Naive thymus-derived CD4-positive, alpha-beta T cell (primary cell): ENCODE measurements around the gene PKLR. TPM values are rescaled to one million over a fixed set of nuclear protein-coding genes. Genes with fewer than 3 reads are reported as not detected.
"Not testable (repeated sequence)": the region's sequence is repeated elsewhere in the genome, so short reads cannot be mapped to it uniquely, and the experiment has no call there.

ENCODE experiments used
- ATAC-seq: fragments of 150-1000 bp; cut with Tn5 transposase; 2 replicates; pipeline ENCODE4 v1.10.0; 2021; ENCODE audit warnings: mild to moderate bottlenecking, moderate library complexity
- CTCF ChIA-PET: fragments of 350-600 bp; sonication (Branson Sonifier 250); formaldehyde crosslinking; loops from one replicate; lab custom pipeline; 2021; ENCODE audit warnings: antibody characterized with exemption; lab: Charles Lee
- POLR2A ChIA-PET: fragments of 350-600 bp; sonication (Branson Sonifier 250); formaldehyde crosslinking; loops from one replicate; lab custom pipeline; 2021; ENCODE audit warnings: antibody characterized with exemption, inconsistent platforms; lab: Charles Lee
- DNase-seq, 9 donors: peaks; one replicate each; pipeline versions ENCODE4 v3.0.0 to v3.0.0-alpha.2; 2020 to 2022; ENCODE audit warnings: mixed read lengths in 1 of 9
- H3K27ac ChIP-seq: one replicate; pipeline ENCODE4 v1.7.0; 2013; ENCODE audit warnings: mild to moderate bottlenecking, low read depth, low read length, moderate library complexity
- H3K27me3 ChIP-seq, 2 donors: one replicate each; pipeline ENCODE4 v1.7.0; 2013; ENCODE audit warnings: low read length in 2 of 2, mild to moderate bottlenecking in 2 of 2, moderate library complexity in 2 of 2; ENCODE audit not compliant: control insufficient read depth in 2 of 2, insufficient read depth in 2 of 2
- H3K36me3 ChIP-seq, 3 experiments: 1 replicate in 2 of 3; 2 replicates in 1 of 3; pipeline ENCODE4 v1.7.0; 2013; ENCODE audit warnings: low read length in 3 of 3, mild to moderate bottlenecking in 3 of 3, moderate library complexity in 1 of 3; ENCODE audit not compliant: insufficient read depth in 3 of 3, control insufficient read depth in 2 of 3
- H3K4me1 ChIP-seq, 2 donors: one replicate each; pipeline ENCODE4 v1.7.0; 2013; ENCODE audit warnings: low read length in 2 of 2, mild to moderate bottlenecking in 2 of 2, moderate library complexity in 1 of 2; ENCODE audit not compliant: control insufficient read depth in 2 of 2, insufficient read depth in 2 of 2
- H3K4me3 ChIP-seq: 2 replicates; pipeline ENCODE4 v1.7.0; 2013; ENCODE audit warnings: mild to moderate bottlenecking, low read length
- H3K9me3 ChIP-seq, 3 experiments: 1 replicate in 2 of 3; 2 replicates in 1 of 3; pipeline ENCODE4 v1.7.0; 2013; ENCODE audit warnings: low read length in 3 of 3; ENCODE audit not compliant: control insufficient read depth in 2 of 3
- H3K27ac Mint-ChIP-seq, 9 donors: one replicate each; pipeline ENCODE4 v1.8.0; 2020 to 2022; ENCODE audit warnings: mixed read lengths in 9 of 9, mild to moderate bottlenecking in 8 of 9, moderate library complexity in 5 of 9, inconsistent platforms in 2 of 9
- H3K27me3 Mint-ChIP-seq, 5 donors: one replicate each; pipeline ENCODE4 v1.8.0; 2021 to 2022; ENCODE audit warnings: mixed read lengths in 5 of 5, mild to moderate bottlenecking in 1 of 5
- H3K36me3 Mint-ChIP-seq, 5 donors: one replicate each; pipeline ENCODE4 v1.8.0; 2020 to 2022; ENCODE audit warnings: mixed read lengths in 5 of 5, mild to moderate bottlenecking in 3 of 5, inconsistent platforms in 1 of 5
- H3K4me1 Mint-ChIP-seq, 7 donors: one replicate each; pipeline ENCODE4 v1.8.0; 2020 to 2022; ENCODE audit warnings: mixed read lengths in 7 of 7, mild to moderate bottlenecking in 3 of 7, inconsistent platforms in 1 of 7
- H3K4me3 Mint-ChIP-seq, 10 donors: one replicate each; pipeline ENCODE4 v1.8.0; 2020 to 2022; ENCODE audit warnings: mild to moderate bottlenecking in 10 of 10, mixed read lengths in 10 of 10, moderate library complexity in 6 of 10, inconsistent platforms in 2 of 10
- H3K9me3 Mint-ChIP-seq, 11 donors: one replicate each; pipeline ENCODE4 v1.8.0; 2020 to 2022; ENCODE audit warnings: mixed read lengths in 11 of 11, mild to moderate bottlenecking in 4 of 11, inconsistent platforms in 1 of 11, moderate library complexity in 1 of 11
- intact Hi-C, 2 donors: fragments of 100-400 bp; cut with micrococcal nuclease; formaldehyde crosslinking; loops; one replicate each; pipeline ENCODE4 v1.15.1; 2023
- polyA plus RNA-seq, 2 donors: library from polyadenylated mRNA; unstranded; fragments of 300-500 nt; fragmentation: Illumina TruSeq; gene quantifications; one replicate each; pipeline ENCODE4 v1.2.3, GENCODE V29; 2021
- total RNA-seq, 6 experiments: library from RNA in 5 of 6; stranded (reverse) in 5 of 6; gene quantifications; 1 replicate in 5 of 6; 2 replicates in 1 of 6; pipeline ENCODE4 v1.2.3 and lab custom pipeline; 2021 to 2026

Gene PKLR
- total and polyA plus RNA-seq, 7 experiments from 2014 or later, result 0.06 TPM; not detected in 6

- intact Hi-C loops, result no loop called here
- Histone ChIP-seq H3K27me3 (no peaks in the 10 kb centered on the region), H3K4me3 (no peak overlapping the region), H3K9me3 (no peaks in the 10 kb centered on the region), H3K27ac (no peak overlapping the region), H3K4me1 (peaks cover 10 to 11% of the 10 kb centered on the region in 2 donors), H3K36me3 (no peaks in the 10 kb centered on the region)
- no peak overlapping the region for H3K4me3 Mint-ChIP-seq
- peaks cover 0 to 6% (median 3%) of the 10 kb centered on the region in 5 donors for H3K27me3 Mint-ChIP-seq
- ATAC-seq, result no peak
- CTCF ChIA-PET, result interaction anchor here (0.6 to 6.4 kb wide), 5 partner anchors 57 to 906 kb away, joined by 3 to 105 read pairs (median 3); partner anchors contain the start of gene RUSC1
- POLR2A ChIA-PET, result interaction anchor here (0.9 to 1.8 kb wide), 3 partner anchors 13 to 76 kb away, joined by 5 to 6 read pairs (median 5); partner anchors contain the start of gene THBS3
- peaks cover 20 to 35% (median 25%) of the 10 kb centered on the region in 7 donors for H3K4me1 Mint-ChIP-seq
- peaks cover 0 to 8% (median 0%) of the 10 kb centered on the region in 11 donors for H3K9me3 Mint-ChIP-seq
- peaks cover 0 to 5% (median 0%) of the 10 kb centered on the region in 5 donors for H3K36me3 Mint-ChIP-seq
- H3K27ac Mint-ChIP-seq, result no peak overlapping the region
- no peak for DNase-seq
Observed at GRCh38 chr1:155247667-155248553, 53.3 kb downstream of the PKLR start.

GRCh38 chr1:155246796-155247195, 54.4 kb downstream of the PKLR start:
- H3K9me3 Mint-ChIP-seq, H3K27ac ChIP-seq, ATAC-seq, H3K36me3 Mint-ChIP-seq, H3K27me3 ChIP-seq, intact Hi-C loops, H3K4me3 ChIP-seq, H3K9me3 ChIP-seq, DNase-seq, H3K36me3 ChIP-seq, H3K27me3 Mint-ChIP-seq: not testable (repeated sequence)
- peak overlapping the region in 1 of 10 donors; percentile 36 for H3K4me3 Mint-ChIP-seq
- H3K4me1 ChIP-seq, result peaks cover 12 to 13% of the 10 kb centered on the region in 2 donors
- peak overlapping the region in 7 of 9 donors; percentile 9 to 100 (median 43) for H3K27ac Mint-ChIP-seq
- POLR2A ChIA-PET, result interaction anchor here (1.8 kb wide), 1 partner anchor 15 kb away, joined by 6 read pairs; no protein-coding TSS in a partner anchor
- CTCF ChIA-PET, result interaction anchor here (6.4 kb wide), 1 partner anchor 74 kb away, joined by 105 read pairs; the partner anchor contains the start of gene RUSC1
- peaks cover 22 to 42% (median 30%) of the 10 kb centered on the region in 7 donors for H3K4me1 Mint-ChIP-seq

- peak overlapping the region; percentile 94 to 100 (median 98) for H3K27ac Mint-ChIP-seq
- no peak for DNase-seq
- H3K4me1 ChIP-seq, result peaks cover 19 to 20% of the 10 kb centered on the region in 2 donors
- intact Hi-C loops, result loop anchor here (2.0 kb wide), 2 partner anchors 32 to 50 kb away; partner anchors contain the start of gene HCN3 (in 1 of the 2)
- peak overlapping the region; percentile 84 to 97 (median 91) for H3K4me3 Mint-ChIP-seq
- peaks cover 0 to 5% (median 0%) of the 10 kb centered on the region in 5 donors for H3K36me3 Mint-ChIP-seq
- H3K9me3 Mint-ChIP-seq, result peaks cover 0 to 8% (median 0%) of the 10 kb centered on the region in 11 donors
- no peak for ATAC-seq
- H3K27me3 ChIP-seq, result no peaks in the 10 kb centered on the region
- no peaks in the 10 kb centered on the region for H3K36me3 ChIP-seq
- CTCF ChIA-PET, result interaction anchor here (0.7 to 1.0 kb wide), 2 partner anchors 8 to 1601 kb away, joined by 3 read pairs; no protein-coding TSS in a partner anchor
- H3K4me1 Mint-ChIP-seq, result peaks cover 33 to 52% (median 43%) of the 10 kb centered on the region in 7 donors
- POLR2A ChIA-PET, result interaction anchor here (0.5 to 3.8 kb wide), 16 partner anchors 10 to 968 kb away, joined by 3 to 20 read pairs (median 3); partner anchors contain the start of genes ENTREP3, FDPS, PMF1 and SCAMP3
- peak overlapping the region; percentile 73 for H3K27ac ChIP-seq
- H3K9me3 ChIP-seq, result no peaks in the 10 kb centered on the region
- H3K27me3 Mint-ChIP-seq, result peaks cover 0 to 6% (median 3%) of the 10 kb centered on the region in 5 donors
- peak overlapping the region; percentile 63 for H3K4me3 ChIP-seq
Observed at GRCh38 chr1:155245163-155245524, 56.1 kb downstream of the PKLR start.

GRCh38 chr1:155244368-155245162, 56.7 kb downstream of the PKLR start:
- Histone ChIP-seq H3K9me3 (no peaks in the 10 kb centered on the region), H3K4me3 (peak overlapping the region; percentile 63), H3K4me1 (peaks cover 19 to 20% of the 10 kb centered on the region in 2 donors), H3K36me3 (no peaks in the 10 kb centered on the region), H3K27me3 (no peaks in the 10 kb centered on the region), H3K27ac (peak overlapping the region; percentile 73)
- DNase-seq, result peak; percentile 76 to 96 (median 94)
- peak; percentile 92 for ATAC-seq
- ChIA-PET CTCF (interaction anchor here (0.6 to 1.9 kb wide), 6 partner anchors 8 to 1600 kb away, joined by 3 to 8 read pairs (median 3); no protein-coding TSS in a partner anchor), POLR2A (interaction anchor here (0.6 to 3.8 kb wide), 23 partner anchors 11 to 970 kb away, joined by 3 to 20 read pairs (median 4); partner anchors contain the start of genes CLK2, ENTREP3, FDPS and KRTCAP2)
- Mint-ChIP-seq H3K4me3 (peak overlapping the region; percentile 84 to 97 (median 91)), H3K36me3 (peaks cover 0 to 5% (median 0%) of the 10 kb centered on the region in 5 donors), H3K9me3 (peaks cover 0 to 8% (median 0%) of the 10 kb centered on the region in 11 donors), H3K27me3 (peaks cover 0 to 6% (median 3%) of the 10 kb centered on the region in 5 donors), H3K4me1 (peaks cover 31 to 50% (median 44%) of the 10 kb centered on the region in 7 donors), H3K27ac (peak overlapping the region; percentile 94 to 100 (median 98))
- intact Hi-C loops, result loop anchor here (1.0 to 5.0 kb wide), 14 partner anchors 17 to 1093 kb away; partner anchors contain the start of genes HCN3 (in 2 of the 2), KRTCAP2 (in 2 of the 2), SCAMP3 (in 2 of the 2) and TRIM46 (in 2 of the 2)

GRCh38 chr1:155242805-155243358, 58.4 kb downstream of the PKLR start:
- H3K4me1 ChIP-seq, result peaks cover 19 to 20% of the 10 kb centered on the region in 2 donors
- no peaks in the 10 kb centered on the region for H3K9me3 ChIP-seq
- ATAC-seq, result no peak
- Mint-ChIP-seq H3K4me3 (peak overlapping the region; percentile 85 to 97 (median 91)), H3K27me3 (peaks cover 0 to 6% (median 3%) of the 10 kb centered on the region in 5 donors), H3K27ac (peak overlapping the region; percentile 84 to 100 (median 95)), H3K4me1 (peaks cover 31 to 53% (median 44%) of the 10 kb centered on the region in 7 donors), H3K36me3 (peaks cover 0 to 6% (median 3%) of the 10 kb centered on the region in 5 donors), H3K9me3 (peaks cover 0 to 8% (median 0%) of the 10 kb centered on the region in 11 donors)
- H3K27me3 ChIP-seq, result no peaks in the 10 kb centered on the region
- H3K36me3 ChIP-seq, result peaks cover 0 to 5% (median 0%) of the 10 kb centered on the region in 3 experiments
- POLR2A ChIA-PET, result interaction anchor here (0.6 to 3.8 kb wide), 7 partner anchors 11 to 69 kb away, joined by 3 to 20 read pairs (median 4); partner anchors contain the start of genes KRTCAP2 and TRIM46
- CTCF ChIA-PET, result interaction anchor here (0.7 to 1.9 kb wide), 5 partner anchors 8 to 81 kb away, joined by 3 to 10 read pairs (median 6); no protein-coding TSS in a partner anchor
- no peak overlapping the region for H3K4me3 ChIP-seq
- intact Hi-C loops, result loop anchor here (5.0 kb wide), 4 partner anchors 71 to 1094 kb away; partner anchors contain the start of genes CCT3 (in 1 of the 2), KRTCAP2 (in 1 of the 2), PMVK (in 1 of the 2) and SLC50A1 (in 1 of the 2)
- DNase-seq, result no peak
- H3K27ac ChIP-seq, result peak overlapping the region; percentile 73
